HL-60 (cell line): Measurements from ENCODE around the gene HTR3B.

Experiments
- DNase-seq, 2 experiments: peaks; one replicate each; pipeline ENCODE4 v3.0.0-alpha.2; 2010 to 2020; ENCODE audit warnings: low read depth in 1 of 2, low spot score in 1 of 2
- H3K27ac ChIP-seq: fragments of 250-450 bp; sonication (Bioruptor Pico); replicated peaks from 2 replicates; pipeline ENCODE4 v1.5.1; 2020; ENCODE audit warnings: mild to moderate bottlenecking, moderate library complexity
- H3K27me3 ChIP-seq: fragments of 250-450 bp; sonication (Bioruptor Pico); 2 replicates; pipeline ENCODE4 v1.5.1; 2021; ENCODE audit warnings: mild to moderate bottlenecking, moderate library complexity; ENCODE audit not compliant: insufficient read depth, poor library complexity, severe bottlenecking
- H3K4me3 ChIP-seq: replicated peaks from 2 replicates; pipeline ENCODE4 v1.5.1; 2011; ENCODE audit warnings: mild to moderate bottlenecking, control low read depth, low read length; ENCODE audit not compliant: insufficient read depth
- CTCF ChIP-seq: IDR thresholded peaks from one replicate; pipeline ENCODE4 v1.5.1; 2011; ENCODE audit warnings: low read length, control low read depth, inconsistent platforms; ENCODE audit not compliant: insufficient read depth
- GABPA ChIP-seq: IDR thresholded peaks from 2 replicates; pipeline ENCODE4 v1.6.1; 2012; ENCODE audit warnings: low read depth
- POLR2AphosphoS5 ChIP-seq: IDR thresholded peaks from 2 replicates; pipeline ENCODE4 v1.6.1; 2012; ENCODE audit warnings: low read depth
- REST ChIP-seq: IDR thresholded peaks from 2 replicates; pipeline ENCODE4 v1.6.1; 2012; ENCODE audit warnings: low read depth; ENCODE audit not compliant: insufficient replicate concordance
- SPI1 ChIP-seq: IDR thresholded peaks from 2 replicates; pipeline ENCODE4 v1.6.1; 2012; ENCODE audit warnings: low read depth, mild to moderate bottlenecking, borderline replicate concordance
- long read RNA-seq: library from polyadenylated mRNA; unstranded; transcript quantifications from one replicate; pipeline ENCODE4 v2.0.0, GENCODE V29; 2020

HTR3B gene
- long read RNA-seq, result 0 reads

- no peak for DNase-seq
- H3K27me3 ChIP-seq, result no peaks in the 10 kb centered on the region
- H3K4me3 ChIP-seq, result no peak within 1 kb of the TSS
- TF ChIP-seq CTCF (no peak), GABPA (no peak), REST (no peak)
- H3K27ac ChIP-seq, result no peak within 1 kb of the TSS
Measured at GRCh38 chr11:113904379-113905101, at the start of gene HTR3B. TSS of gene HTR3B (plus strand) at chr11:113904796. CDS start at chr11:113904934, 138 bp downstream.

- no peak for DNase-seq
- no peak overlapping the region for H3K27ac ChIP-seq
- no peak overlapping the region for H3K4me3 ChIP-seq
- no peak for TF ChIP-seq CTCF
- no peaks in the 10 kb centered on the region for H3K27me3 ChIP-seq
Measured at GRCh38 chr11:113855803-113856202, 48.8 kb upstream of the HTR3B start.

GRCh38 chr11:113856966-113857759, 47.4 kb upstream of the HTR3B start:
- H3K4me3 ChIP-seq, result no peak overlapping the region
- no peak overlapping the region for H3K27ac ChIP-seq
- TF ChIP-seq REST (no peak), SPI1 (no peak), POLR2AphosphoS5 (no peak), CTCF (no peak), GABPA (no peak)
- H3K27me3 ChIP-seq, result no peaks in the 10 kb centered on the region
- DNase-seq, result no peak
